ENCODE data around the gene THSD7B. TPM values are rescaled to one million over a fixed set of nuclear protein-coding genes. Genes with fewer than 3 reads are reported as not detected.

Gene THSD7B
- total and polyA plus RNA-seq, 2 experiments from 2014 or later, result not detected

DNA sequence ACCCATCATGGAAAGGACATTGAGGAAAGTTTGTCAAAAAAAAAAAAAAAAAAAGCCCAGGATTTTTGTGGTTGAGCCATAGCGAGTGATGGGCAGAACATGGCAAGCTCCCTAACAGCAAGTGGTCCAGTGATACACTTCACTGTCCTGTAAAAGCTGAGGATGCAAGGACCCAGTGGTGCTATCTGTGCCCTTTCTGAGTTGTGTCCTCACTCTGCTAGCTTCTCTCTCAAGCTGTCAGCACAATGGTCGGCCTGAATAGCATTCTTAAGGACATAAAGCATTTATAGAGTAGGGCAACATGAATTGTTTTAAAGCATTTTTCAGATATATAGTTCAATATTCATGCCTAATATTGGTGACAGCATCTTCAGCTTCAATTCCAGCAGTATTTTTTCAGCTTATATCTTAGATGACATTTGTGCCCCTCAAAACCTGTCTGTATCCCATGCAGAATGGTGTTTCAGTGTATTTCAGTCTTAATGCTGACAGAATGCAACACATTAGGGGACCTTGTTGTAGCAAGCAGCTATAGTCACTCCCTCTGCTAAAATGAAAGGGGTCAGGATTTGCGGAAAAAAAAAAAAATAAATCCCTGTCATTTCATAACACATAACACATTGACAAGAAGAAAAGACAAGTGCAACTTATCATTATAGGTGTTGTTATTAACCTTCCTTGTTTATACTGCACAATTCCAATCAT lies 496.7 kb downstream of the THSD7B start:
- no peaks in the 10 kb centered on the region for H3K9me3 ChIP-seq (ENCODE audit: low read depth)
- H3K36me3 ChIP-seq, result no peaks in the 10 kb centered on the region
- no peak overlapping the region for H3K27ac ChIP-seq
- H3K27me3 ChIP-seq, result no peaks in the 10 kb centered on the region
- TF ChIP-seq, protein P1, sequence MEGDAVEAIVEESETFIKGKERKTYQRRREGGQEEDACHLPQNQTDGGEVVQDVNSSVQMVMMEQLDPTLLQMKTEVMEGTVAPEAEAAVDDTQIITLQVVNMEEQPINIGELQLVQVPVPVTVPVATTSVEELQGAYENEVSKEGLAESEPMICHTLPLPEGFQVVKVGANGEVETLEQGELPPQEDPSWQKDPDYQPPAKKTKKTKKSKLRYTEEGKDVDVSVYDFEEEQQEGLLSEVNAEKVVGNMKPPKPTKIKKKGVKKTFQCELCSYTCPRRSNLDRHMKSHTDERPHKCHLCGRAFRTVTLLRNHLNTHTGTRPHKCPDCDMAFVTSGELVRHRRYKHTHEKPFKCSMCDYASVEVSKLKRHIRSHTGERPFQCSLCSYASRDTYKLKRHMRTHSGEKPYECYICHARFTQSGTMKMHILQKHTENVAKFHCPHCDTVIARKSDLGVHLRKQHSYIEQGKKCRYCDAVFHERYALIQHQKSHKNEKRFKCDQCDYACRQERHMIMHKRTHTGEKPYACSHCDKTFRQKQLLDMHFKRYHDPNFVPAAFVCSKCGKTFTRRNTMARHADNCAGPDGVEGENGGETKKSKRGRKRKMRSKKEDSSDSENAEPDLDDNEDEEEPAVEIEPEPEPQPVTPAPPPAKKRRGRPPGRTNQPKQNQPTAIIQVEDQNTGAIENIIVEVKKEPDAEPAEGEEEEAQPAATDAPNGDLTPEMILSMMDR (IDR thresholded peaks at IDR 0.05; ENCODE audit: low read depth, low read length), result no peak
- DNase-seq (ENCODE audit: low read depth in 1 of 2, low spot score in 1 of 2), result no peak
- H3K4me1 ChIP-seq (ENCODE audit: low read depth), result no peaks in the 10 kb centered on the region
- H3K4me3 ChIP-seq, result no peak overlapping the region

DNA sequence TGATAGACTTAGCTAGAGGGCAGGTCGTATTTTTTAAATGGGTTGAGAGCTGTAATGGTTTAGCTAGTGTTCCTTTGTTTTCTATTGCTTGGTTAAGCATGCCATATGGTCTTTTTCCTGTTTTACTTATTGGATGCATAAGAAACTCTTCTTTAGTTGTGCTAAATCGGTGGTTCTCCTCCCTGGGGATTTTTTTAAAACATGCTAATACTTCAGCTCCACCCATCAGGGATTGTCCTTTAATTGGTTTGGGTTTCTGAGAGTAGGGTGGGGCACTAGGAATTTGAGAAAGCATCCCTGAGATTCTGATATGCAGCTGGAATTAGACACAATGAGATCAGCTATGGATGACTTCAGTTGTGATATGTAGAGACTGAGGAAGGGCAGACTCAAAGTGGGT lies 497.2 kb downstream of the THSD7B start:
- Histone ChIP-seq H3K27ac (no peak overlapping the region), H3K4me3 (no peak overlapping the region), H3K27me3 (no peaks in the 10 kb centered on the region), H3K4me1 (ENCODE audit: low read depth) (no peaks in the 10 kb centered on the region), H3K9me3 (ENCODE audit: low read depth) (no peaks in the 10 kb centered on the region), H3K36me3 (no peaks in the 10 kb centered on the region)
- DNase-seq (ENCODE audit: low read depth in 1 of 2, low spot score in 1 of 2), result no peak
- TF ChIP-seq, protein P1 (IDR thresholded peaks at IDR 0.05; ENCODE audit: low read depth, low read length), result no peak

DNA sequence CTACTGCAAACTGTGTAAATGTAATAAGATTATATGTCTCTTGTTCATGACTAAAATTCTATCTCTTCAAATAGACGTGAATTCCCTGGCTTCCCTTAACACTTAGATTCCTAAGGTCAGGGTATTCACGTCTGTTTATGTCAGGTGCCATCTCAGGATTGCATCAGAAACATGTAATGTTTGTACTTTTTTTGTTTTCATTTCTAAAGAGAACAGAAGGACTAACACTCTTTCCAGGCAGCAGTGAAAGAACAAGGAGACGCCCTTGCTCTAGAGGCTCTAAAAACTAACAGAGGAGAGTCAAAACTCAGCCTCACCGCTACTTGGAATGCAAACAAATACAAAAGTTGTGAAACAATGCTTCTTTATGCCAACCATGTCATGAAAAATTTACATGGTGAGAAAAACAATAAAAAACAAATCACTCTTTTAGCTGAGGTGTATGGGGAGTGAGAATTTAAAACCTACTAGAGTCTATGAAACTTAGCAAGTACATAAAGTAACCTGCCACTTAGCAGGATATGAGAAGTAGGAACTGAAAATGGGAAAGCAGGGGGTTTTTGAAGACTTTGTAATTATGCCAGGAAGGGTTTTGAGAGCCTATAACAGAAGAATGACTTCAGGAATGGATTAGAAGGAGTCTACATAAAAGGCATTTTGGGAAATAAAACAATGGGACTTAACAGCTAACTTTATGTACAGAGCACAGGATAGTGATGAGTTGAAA lies 522.7 kb downstream of the THSD7B start:
- TF ChIP-seq, protein P1 (IDR thresholded peaks at IDR 0.05; ENCODE audit: low read depth, low read length), result no peak

DNA sequence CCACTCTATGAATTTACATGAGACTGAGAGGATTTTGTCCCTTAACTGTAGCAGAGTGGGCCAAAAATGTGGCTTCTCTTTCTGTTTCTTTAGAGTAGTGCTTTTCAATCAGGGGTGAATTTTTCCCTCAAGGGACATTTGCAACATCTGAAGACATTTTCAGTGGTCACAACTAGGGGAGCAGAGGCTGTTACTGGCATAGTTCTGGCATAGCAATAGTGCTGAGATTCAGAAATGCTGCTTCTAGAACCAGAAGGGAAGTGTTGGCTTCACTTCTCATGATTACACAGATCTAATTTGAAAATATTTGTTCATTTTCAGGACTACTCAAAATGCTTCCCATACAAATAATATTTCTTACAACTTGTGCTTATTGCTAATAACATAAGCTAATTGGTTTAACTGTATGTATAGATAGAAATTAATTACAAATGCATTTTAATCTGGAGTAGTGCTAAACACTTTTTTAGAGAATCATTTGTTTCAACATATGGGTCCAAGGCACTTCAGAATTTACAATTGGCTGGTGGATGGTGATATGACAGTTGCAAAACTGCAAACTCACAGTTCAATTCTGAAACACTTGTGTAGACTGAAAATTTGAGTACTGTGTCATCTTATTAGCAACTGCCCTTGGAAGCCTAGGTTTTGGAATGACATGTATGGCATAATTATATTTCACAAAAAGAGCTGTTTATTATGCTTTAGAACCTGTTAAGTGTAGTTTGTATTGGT lies 526.7 kb downstream of the THSD7B start:
- no peaks in the 10 kb centered on the region for H3K36me3 ChIP-seq
- no peaks in the 10 kb centered on the region for H3K9me3 ChIP-seq (ENCODE audit: low read depth)
- H3K27ac ChIP-seq, result no peak overlapping the region
- no peaks in the 10 kb centered on the region for H3K27me3 ChIP-seq
- DNase-seq (ENCODE audit: low read depth in 1 of 2, low spot score in 1 of 2), result no peak
- H3K4me1 ChIP-seq (ENCODE audit: low read depth), result no peaks in the 10 kb centered on the region
- no peak overlapping the region for H3K4me3 ChIP-seq
- TF ChIP-seq, protein P1 (IDR thresholded peaks at IDR 0.05; ENCODE audit: low read depth, low read length), result no peak

More for the DNA sequence above, 522.7 kb downstream of the THSD7B start:
- H3K4me1 ChIP-seq (ENCODE audit: low read depth), result no peaks in the 10 kb centered on the region
- H3K9me3 ChIP-seq (ENCODE audit: low read depth), result no peaks in the 10 kb centered on the region
- no peak overlapping the region for H3K27ac ChIP-seq
- no peaks in the 10 kb centered on the region for H3K36me3 ChIP-seq
- H3K27me3 ChIP-seq, result no peaks in the 10 kb centered on the region
- DNase-seq (ENCODE audit: low read depth in 1 of 2, low spot score in 1 of 2), result no peak
- H3K4me3 ChIP-seq, result no peak overlapping the region

DNA sequence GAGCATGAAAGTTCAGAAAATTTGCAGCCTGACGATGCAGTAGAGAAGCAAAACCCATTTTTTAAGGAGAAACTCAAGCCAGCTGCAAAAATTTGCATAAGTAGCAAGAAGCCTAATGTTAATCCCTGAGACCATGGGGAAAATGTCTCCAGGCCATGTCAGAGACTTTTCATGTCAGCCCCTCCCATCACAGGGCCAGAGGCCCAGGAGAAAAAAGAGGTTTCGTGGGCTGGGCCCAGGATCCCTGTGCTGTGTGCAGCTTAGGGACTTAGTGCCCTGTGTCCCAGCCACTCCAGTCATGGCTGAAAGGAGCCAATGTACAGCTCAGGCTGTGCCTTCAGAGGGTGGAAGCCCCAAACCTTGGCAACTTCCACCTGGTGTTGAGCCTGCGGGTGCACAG lies 533.0 kb downstream of the THSD7B start:
- Histone ChIP-seq H3K36me3 (no peaks in the 10 kb centered on the region), H3K27me3 (no peaks in the 10 kb centered on the region), H3K4me3 (no peak overlapping the region), H3K9me3 (ENCODE audit: low read depth) (no peaks in the 10 kb centered on the region), H3K4me1 (ENCODE audit: low read depth) (no peaks in the 10 kb centered on the region), H3K27ac (no peak overlapping the region)
- no peak for DNase-seq (ENCODE audit: low read depth in 1 of 2, low spot score in 1 of 2)
- TF ChIP-seq, protein P1 (IDR thresholded peaks at IDR 0.05; ENCODE audit: low read depth, low read length), result no peak
